IgD-negative memory B cell (primary cell): ENCODE data around the gene SH3BP5. TPM values are rescaled to one million over a fixed set of nuclear protein-coding genes. Genes with fewer than 3 reads are reported as not detected.

Source experiments
- H3K27ac Mint-ChIP-seq, 3 donors: one replicate each; pipeline ENCODE4 v1.8.0; 2020 to 2022; ENCODE audit warnings: mild to moderate bottlenecking in 3 of 3, mixed read lengths in 3 of 3, moderate library complexity in 1 of 3
- H3K27me3 Mint-ChIP-seq: one replicate; pipeline ENCODE4 v1.8.0; 2021; ENCODE audit warnings: mixed read lengths
- H3K36me3 Mint-ChIP-seq: one replicate; pipeline ENCODE4 v1.8.0; 2020; ENCODE audit warnings: mild to moderate bottlenecking, mixed read lengths
- H3K4me1 Mint-ChIP-seq, 3 donors: one replicate each; pipeline ENCODE4 v1.8.0; 2020 to 2022; ENCODE audit warnings: mixed read lengths in 3 of 3, mild to moderate bottlenecking in 1 of 3
- H3K4me3 Mint-ChIP-seq, 4 donors: one replicate each; pipeline ENCODE4 v1.8.0; 2020 to 2022; ENCODE audit warnings: mild to moderate bottlenecking in 4 of 4, mixed read lengths in 4 of 4, moderate library complexity in 3 of 4
- H3K9me3 Mint-ChIP-seq, 3 donors: one replicate each; pipeline ENCODE4 v1.8.0; 2020 to 2021; ENCODE audit warnings: mixed read lengths in 3 of 3, mild to moderate bottlenecking in 1 of 3
- polyA plus RNA-seq: library from polyadenylated mRNA; unstranded; fragments of 300-500 nt; fragmentation: Illumina TruSeq; gene quantifications from one replicate; pipeline ENCODE4 v1.2.3, GENCODE V29; 2021

The SH3BP5 gene
- polyA plus RNA-seq, 1 donor from 2014 or later = 117 TPM

GRCh38 chr3:15221574-15222217 is 110.7 kb downstream of the SH3BP5 start:
- H3K9me3 Mint-ChIP-seq = no peaks in the 10 kb centered on the region
- no peak overlapping the region for H3K4me3 Mint-ChIP-seq
- H3K36me3 Mint-ChIP-seq = peaks cover 5% of the 10 kb centered on the region
- no peaks in the 10 kb centered on the region for H3K27me3 Mint-ChIP-seq
- no peak overlapping the region for H3K27ac Mint-ChIP-seq
- H3K4me1 Mint-ChIP-seq = peaks cover 8 to 21% (median 9%) of the 10 kb centered on the region in 3 donors

GRCh38 chr3:15220661-15221060 is 111.7 kb downstream of the SH3BP5 start:
- H3K9me3 Mint-ChIP-seq = no peaks in the 10 kb centered on the region
- peaks cover 5% of the 10 kb centered on the region for H3K36me3 Mint-ChIP-seq
- H3K4me1 Mint-ChIP-seq = peaks cover 12 to 21% (median 14%) of the 10 kb centered on the region in 3 donors

GRCh38 chr3:15220056-15220455 is 112.3 kb downstream of the SH3BP5 start:
- H3K4me3 Mint-ChIP-seq = no peak overlapping the region
- H3K27ac Mint-ChIP-seq = no peak overlapping the region
- peaks cover 14 to 26% (median 20%) of the 10 kb centered on the region in 3 donors for H3K4me1 Mint-ChIP-seq
- H3K27me3 Mint-ChIP-seq = no peaks in the 10 kb centered on the region
- H3K9me3 Mint-ChIP-seq = no peaks in the 10 kb centered on the region
- peaks cover 8% of the 10 kb centered on the region for H3K36me3 Mint-ChIP-seq

More at GRCh38 chr3:15220661-15221060, 111.7 kb downstream of the SH3BP5 start:
- H3K27me3 Mint-ChIP-seq = no peaks in the 10 kb centered on the region
- H3K27ac Mint-ChIP-seq = no peak overlapping the region
- no peak overlapping the region for H3K4me3 Mint-ChIP-seq

- H3K27me3 Mint-ChIP-seq = no peaks in the 10 kb centered on the region
- peaks cover 14 to 30% (median 22%) of the 10 kb centered on the region in 3 donors for H3K4me1 Mint-ChIP-seq
- H3K27ac Mint-ChIP-seq = no peak overlapping the region
- H3K9me3 Mint-ChIP-seq = no peaks in the 10 kb centered on the region
- H3K4me3 Mint-ChIP-seq = no peak overlapping the region
- H3K36me3 Mint-ChIP-seq = peaks cover 8% of the 10 kb centered on the region
Observed at GRCh38 chr3:15218689-15219088, 113.7 kb downstream of the SH3BP5 start.

GRCh38 chr3:15217841-15218267 is 114.5 kb downstream of the SH3BP5 start:
- Mint-ChIP-seq H3K9me3 (no peaks in the 10 kb centered on the region), H3K4me3 (no peak overlapping the region)

GRCh38 chr3:15217011-15217671 is 115.2 kb downstream of the SH3BP5 start:
- H3K9me3 Mint-ChIP-seq = no peaks in the 10 kb centered on the region
- peaks cover 14 to 35% (median 26%) of the 10 kb centered on the region in 3 donors for H3K4me1 Mint-ChIP-seq
- no peaks in the 10 kb centered on the region for H3K27me3 Mint-ChIP-seq
- H3K4me3 Mint-ChIP-seq = no peak overlapping the region
- peaks cover 6% of the 10 kb centered on the region for H3K36me3 Mint-ChIP-seq
- no peak overlapping the region for H3K27ac Mint-ChIP-seq

More at GRCh38 chr3:15217841-15218267, 114.5 kb downstream of the SH3BP5 start:
- Mint-ChIP-seq H3K27me3 (no peaks in the 10 kb centered on the region), H3K36me3 (peaks cover 8% of the 10 kb centered on the region), H3K4me1 (peaks cover 14 to 30% (median 25%) of the 10 kb centered on the region in 3 donors), H3K27ac (peak overlapping the region in 1 of 3 donors; percentile 41)

GRCh38 chr3:15216501-15216900 is 115.9 kb downstream of the SH3BP5 start:
- Mint-ChIP-seq H3K4me1 (peaks cover 14 to 37% (median 28%) of the 10 kb centered on the region in 3 donors), H3K27ac (peak overlapping the region in 1 of 3 donors; percentile 35), H3K9me3 (no peaks in the 10 kb centered on the region), H3K4me3 (no peak overlapping the region), H3K36me3 (peaks cover 7% of the 10 kb centered on the region), H3K27me3 (no peaks in the 10 kb centered on the region)

- Mint-ChIP-seq H3K27me3 (no peaks in the 10 kb centered on the region), H3K27ac (no peak overlapping the region), H3K9me3 (no peaks in the 10 kb centered on the region), H3K36me3 (peaks cover 7% of the 10 kb centered on the region), H3K4me1 (peaks cover 14 to 37% (median 28%) of the 10 kb centered on the region in 3 donors), H3K4me3 (peak overlapping the region in 1 of 4 donors; percentile 68)
Observed at GRCh38 chr3:15215996-15216395, 116.4 kb downstream of the SH3BP5 start.

GRCh38 chr3:15214758-15215157 is 117.6 kb downstream of the SH3BP5 start:
- Mint-ChIP-seq H3K27ac (no peak overlapping the region), H3K4me3 (no peak overlapping the region), H3K4me1 (peaks cover 16 to 33% (median 30%) of the 10 kb centered on the region in 3 donors), H3K27me3 (no peaks in the 10 kb centered on the region), H3K9me3 (no peaks in the 10 kb centered on the region), H3K36me3 (peaks cover 7% of the 10 kb centered on the region)

GRCh38 chr3:15211937-15212336 is 120.4 kb downstream of the SH3BP5 start:
- Mint-ChIP-seq H3K27ac (peak overlapping the region in 2 of 3 donors; percentile 12 to 13), H3K4me3 (peak overlapping the region in 1 of 4 donors; percentile 22), H3K36me3 (peaks cover 4% of the 10 kb centered on the region), H3K9me3 (no peaks in the 10 kb centered on the region), H3K27me3 (no peaks in the 10 kb centered on the region), H3K4me1 (peaks cover 15 to 33% (median 26%) of the 10 kb centered on the region in 3 donors)

GRCh38 chr3:15207836-15208504 is 124.4 kb downstream of the SH3BP5 start:
- Mint-ChIP-seq H3K27ac (peak overlapping the region in 1 of 3 donors; percentile 34), H3K36me3 (peaks cover 1% of the 10 kb centered on the region), H3K4me3 (peak overlapping the region in 3 of 4 donors; percentile 76 to 97 (median 92)), H3K4me1 (peaks cover 10 to 22% (median 21%) of the 10 kb centered on the region in 3 donors), H3K27me3 (no peaks in the 10 kb centered on the region), H3K9me3 (no peaks in the 10 kb centered on the region)

- no peaks in the 10 kb centered on the region for H3K9me3 Mint-ChIP-seq
- H3K36me3 Mint-ChIP-seq = no peaks in the 10 kb centered on the region
- H3K27me3 Mint-ChIP-seq = no peaks in the 10 kb centered on the region
- H3K27ac Mint-ChIP-seq = peak overlapping the region; percentile 43 to 88 (median 57)
- H3K4me3 Mint-ChIP-seq = peak overlapping the region; percentile 76 to 97 (median 90)
- peaks cover 10 to 21% (median 15%) of the 10 kb centered on the region in 3 donors for H3K4me1 Mint-ChIP-seq
Observed at GRCh38 chr3:15206662-15207576, 125.5 kb downstream of the SH3BP5 start.

GRCh38 chr3:15205934-15206661 is 126.3 kb downstream of the SH3BP5 start, which contains the start of gene CAPN7:
Gene CAPN7 (plus strand): TSS chr3:15206246. CDS start chr3:15206496, 250 bp downstream.
- Mint-ChIP-seq H3K4me3 (peak within 1 kb of the TSS; percentile 76 to 97 (median 90)), H3K4me1 (peaks cover 10 to 21% (median 14%) of the 10 kb centered on the region in 3 donors), H3K27me3 (no peaks in the 10 kb centered on the region), H3K9me3 (no peaks in the 10 kb centered on the region), H3K27ac (peak within 1 kb of the TSS; percentile 43 to 88 (median 80)), H3K36me3 (no peaks in the 10 kb centered on the region)
